ENCODE results near the gene RPL39. TPM values are rescaled to one million over a fixed set of nuclear protein-coding genes. Genes with fewer than 3 reads are reported as not detected.
A peak's percentile ranks its signal among the peaks of the same experiment; 100 is the strongest.

RPL39 gene
- total and polyA plus RNA-seq, 10 of the 15 experiments (the other 5 are each of a cell fraction or from before 2014, with no cell fraction given) = 1,792 to 6,541 (median 3,667) TPM

- Histone ChIP-seq H3K36me3 (ENCODE audit: control insufficient read depth in 2 of 2, insufficient read depth in 2 of 2, low read length in 1 of 2) (no peaks in the 10 kb centered on the region; a peak in 1 of 4 replicates), H3K27me3 (replicated peaks in 1 of 2; ENCODE audit: control insufficient read depth in 2 of 2, insufficient read depth in 2 of 2, low read length in 1 of 2) (no peaks in the 10 kb centered on the region), H4K20me1 (ENCODE audit: control insufficient read depth, insufficient read depth) (no peaks in the 10 kb centered on the region), H2AFZ (ENCODE audit: control insufficient read depth, low read depth, low read length) (no peak overlapping the region), H3K4me3 (no peak overlapping the region), H3K79me2 (ENCODE audit: control insufficient read depth, insufficient read depth, low read length) (no peaks in the 10 kb centered on the region), H3K9ac (ENCODE audit: control insufficient read depth, insufficient read depth, low read length) (no peak overlapping the region), H3K4me2 (ENCODE audit: control insufficient read depth, insufficient read depth) (no peak overlapping the region), H3K4me1 (ENCODE audit: control insufficient read depth, insufficient read depth, low read length) (no peaks in the 10 kb centered on the region), H3K9me3 (replicated peaks; ENCODE audit: control insufficient read depth, insufficient read depth, low read length) (no peaks in the 10 kb centered on the region), H3K27ac (ENCODE audit: control insufficient read depth, insufficient read depth) (no peak overlapping the region)
- POLR2A ChIA-PET = interaction anchor here (1.2 kb wide), 1 partner anchor 35 kb away, joined by 3 read pairs; the partner anchor contains the start of gene RPL39
- in situ Hi-C loops (cut with MboI) (no loop called here), intact Hi-C loops (cut with micrococcal nuclease; ENCODE audit: unreplicated experiment) (no loop called here)
- FAIRE-seq (no peak), DNase-seq (ENCODE audit: low read depth, low spot score) (no peak), ATAC-seq (peak; percentile 51)
- BruUV-seq (replicated peaks) = no TSS peak
- WGBS (ENCODE audit: insufficient coverage, insufficient replicate concordance, low lambda C conversion rate, missing lambda C conversion rate) = 62% methylated on average over 6 of the region's 7 CpGs
- CTCF ChIA-PET = interaction anchor here (0.6 kb wide), 1 partner anchor 533 kb away, joined by 3 read pairs; no protein-coding TSS in a partner anchor
- RAD21 ChIA-PET (ENCODE audit: unreplicated experiment) = no interaction called here
- SMC1A ChIA-PET (ENCODE audit: uncharacterized antibody, unreplicated experiment) = interaction anchor here (0.9 to 1.9 kb wide), 3 partner anchors 12 to 222 kb away, joined by 3 to 4 read pairs (median 4); no protein-coding TSS in a partner anchor
- TF ChIP-seq ATF2 (IDR thresholded peaks at IDR 0.05; ENCODE audit: low read length) = 0 out of 2 replicates have a peak, but pooled peaks have one; percentile 41
- peak; percentile 84 for TF ChIP-seq IRF4 (IDR thresholded peaks at IDR 0.05; ENCODE audit: low read depth, low read length)
- 0 out of 2 replicates have a peak, but pooled peaks have one; percentile 22 for TF ChIP-seq RUNX3 (IDR thresholded peaks at IDR 0.05; ENCODE audit: low read length)
- peak; percentile 43; the same call in 1 of the 2 replicates for TF ChIP-seq IKZF1 (conservative IDR thresholded peaks at IDR 0.05)
- no peak for TF ChIP-seq FOXK2 (IDR thresholded peaks at IDR 0.05)
- TF ChIP-seq SPI1 (IDR thresholded peaks at IDR 0.05; ENCODE audit: borderline replicate concordance, insufficient read depth, low read depth, low read length) = peak; percentile 63
- no peak for TF ChIP-seq CBFB (IDR thresholded peaks at IDR 0.05; ENCODE audit: low read depth)
- TF ChIP-seq ATF7 (IDR thresholded peaks at IDR 0.05; ENCODE audit: low read depth) = no peak
- no peak for TF ChIP-seq FOS (IDR thresholded peaks at IDR 0.05; ENCODE audit: borderline replicate concordance, extremely low read depth, insufficient read length)
- TF ChIP-seq, protein P1, sequence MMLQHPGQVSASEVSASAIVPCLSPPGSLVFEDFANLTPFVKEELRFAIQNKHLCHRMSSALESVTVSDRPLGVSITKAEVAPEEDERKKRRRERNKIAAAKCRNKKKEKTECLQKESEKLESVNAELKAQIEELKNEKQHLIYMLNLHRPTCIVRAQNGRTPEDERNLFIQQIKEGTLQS (IDR thresholded peaks at IDR 0.05; ENCODE audit: borderline replicate concordance, extremely low read depth, low read depth, low read length) = no peak
- peak; percentile 34; the same call in 1 of the 2 replicates for TF ChIP-seq EED (IDR thresholded peaks at IDR 0.05; ENCODE audit: low read depth)
- peak; percentile 66 to 68; a peak in 3 of 4 replicates for TF ChIP-seq IKZF2 (IDR thresholded peaks at IDR 0.05)
- TF ChIP-seq SMC3 (IDR thresholded peaks at IDR 0.05; ENCODE audit: borderline replicate concordance, low read length) = no peak
- TF ChIP-seq HCFC1 (IDR thresholded peaks at IDR 0.05; ENCODE audit: low read length) = no peak
- no peak for TF ChIP-seq HDGF (IDR thresholded peaks at IDR 0.05)
- TF ChIP-seq ZNF622 (IDR thresholded peaks at IDR 0.05) = no peak
- 0 out of 2 replicates have a peak, but pooled peaks have one; percentile 36 for TF ChIP-seq PML (IDR thresholded peaks at IDR 0.05; ENCODE audit: low read length)
- 0 out of 2 replicates have a peak, but pooled peaks have one; percentile 27 for TF ChIP-seq DPF2 (IDR thresholded peaks at IDR 0.05)
- TF ChIP-seq MTA2 (IDR thresholded peaks at IDR 0.05; ENCODE audit: low read depth) = peak; percentile 17; the same call in 1 of the 2 replicates
- no peak for TF ChIP-seq E2F8 (IDR thresholded peaks at IDR 0.05; ENCODE audit: low read depth, partially characterized antibody)
- TF ChIP-seq, protein P2, sequence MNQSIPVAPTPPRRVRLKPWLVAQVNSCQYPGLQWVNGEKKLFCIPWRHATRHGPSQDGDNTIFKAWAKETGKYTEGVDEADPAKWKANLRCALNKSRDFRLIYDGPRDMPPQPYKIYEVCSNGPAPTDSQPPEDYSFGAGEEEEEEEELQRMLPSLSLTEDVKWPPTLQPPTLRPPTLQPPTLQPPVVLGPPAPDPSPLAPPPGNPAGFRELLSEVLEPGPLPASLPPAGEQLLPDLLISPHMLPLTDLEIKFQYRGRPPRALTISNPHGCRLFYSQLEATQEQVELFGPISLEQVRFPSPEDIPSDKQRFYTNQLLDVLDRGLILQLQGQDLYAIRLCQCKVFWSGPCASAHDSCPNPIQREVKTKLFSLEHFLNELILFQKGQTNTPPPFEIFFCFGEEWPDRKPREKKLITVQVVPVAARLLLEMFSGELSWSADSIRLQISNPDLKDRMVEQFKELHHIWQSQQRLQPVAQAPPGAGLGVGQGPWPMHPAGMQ (IDR thresholded peaks at IDR 0.05; ENCODE audit: borderline replicate concordance) = no peak
These were observed 35.0 kb upstream of the RPL39 start for GRCh38 chrX:119826399-119826959.
